Muscle layer of duodenum (tissue), 2 donors: ENCODE results near the gene HSPA6.
"Not testable (repeated sequence)": the region's sequence is repeated elsewhere in the genome, so short reads cannot be mapped to it uniquely, and the experiment has no call there.

ENCODE experiments used
- H3K27ac ChIP-seq: one replicate; pipeline ENCODE4 v1.7.0; 2013; ENCODE audit warnings: mild to moderate bottlenecking, low read length
- H3K27me3 ChIP-seq: one replicate; pipeline ENCODE4 v1.7.0; 2013; ENCODE audit warnings: low read depth, mild to moderate bottlenecking, control low read depth, low read length
- H3K36me3 ChIP-seq, 2 donors: one replicate each; pipeline ENCODE4 v1.7.0; 2013; ENCODE audit warnings: low read length in 2 of 2, control low read depth in 1 of 2, mild to moderate bottlenecking in 1 of 2; ENCODE audit not compliant: insufficient read depth in 2 of 2, control insufficient read depth in 1 of 2
- H3K4me1 ChIP-seq, 2 donors: one replicate each; pipeline ENCODE4 v1.7.0; 2013; ENCODE audit warnings: low read length in 2 of 2, mild to moderate bottlenecking in 2 of 2, control low read depth in 1 of 2, moderate library complexity in 1 of 2; ENCODE audit not compliant: insufficient read depth in 2 of 2, control insufficient read depth in 1 of 2
- H3K4me3 ChIP-seq, 2 donors: one replicate each; pipeline ENCODE4 v1.7.0; 2013; ENCODE audit warnings: low read length in 2 of 2, low read depth in 1 of 2, mild to moderate bottlenecking in 1 of 2
- H3K9me3 ChIP-seq, 2 donors: one replicate each; pipeline ENCODE4 v1.7.0; 2013; ENCODE audit warnings: low read length in 2 of 2, control low read depth in 1 of 2, mild to moderate bottlenecking in 1 of 2; ENCODE audit not compliant: control insufficient read depth in 1 of 2
- donor health status: healthy.

HSPA6 gene

GRCh38 chr1:161525918-161526317 is 1.6 kb downstream of the HSPA6 start:
- not testable (repeated sequence) for H3K27me3 ChIP-seq, H3K36me3 ChIP-seq, H3K9me3 ChIP-seq, H3K27ac ChIP-seq, H3K4me1 ChIP-seq, H3K4me3 ChIP-seq

- H3K27me3 ChIP-seq, H3K36me3 ChIP-seq, H3K27ac ChIP-seq, H3K9me3 ChIP-seq, H3K4me3 ChIP-seq, H3K4me1 ChIP-seq: not testable (repeated sequence)
These were observed 4.2 kb downstream of the HSPA6 start for GRCh38 chr1:161528550-161528949.

DNA sequence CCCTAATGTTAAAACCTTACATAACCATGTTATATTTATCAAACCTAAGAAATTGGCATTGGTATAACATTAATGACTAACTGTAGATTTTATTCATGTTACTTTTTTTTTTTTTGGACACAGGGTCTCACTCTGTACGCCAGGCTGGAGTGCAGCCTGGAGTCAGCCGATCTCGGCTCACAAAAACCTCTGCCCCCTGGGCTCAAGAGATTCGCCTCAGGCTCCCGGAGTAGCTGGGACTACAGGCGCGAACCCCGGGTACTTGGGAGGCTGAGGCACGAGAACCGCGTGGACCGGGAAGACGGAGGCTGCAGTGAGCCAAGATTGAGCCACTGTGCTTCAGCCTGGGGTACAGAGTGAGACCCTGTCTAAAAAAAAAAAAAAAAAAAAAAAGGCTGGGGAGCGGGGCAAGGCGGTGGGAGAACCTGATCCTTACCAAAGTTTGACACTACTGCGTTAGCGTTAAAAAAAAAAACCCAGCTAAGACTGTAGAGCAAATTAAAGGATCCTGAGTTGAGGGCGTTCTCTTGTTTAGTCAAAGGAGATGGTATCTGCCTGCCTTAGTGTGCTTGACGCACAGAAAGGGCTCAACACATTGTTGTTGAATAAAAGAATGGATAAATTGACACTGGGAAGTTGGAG is 5.2 kb downstream of the HSPA6 start:
- not testable (repeated sequence) for H3K9me3 ChIP-seq, H3K36me3 ChIP-seq, H3K27ac ChIP-seq, H3K27me3 ChIP-seq, H3K4me1 ChIP-seq
- peak overlapping the region in 1 of 2 donors; percentile 71 for H3K4me3 ChIP-seq

DNA sequence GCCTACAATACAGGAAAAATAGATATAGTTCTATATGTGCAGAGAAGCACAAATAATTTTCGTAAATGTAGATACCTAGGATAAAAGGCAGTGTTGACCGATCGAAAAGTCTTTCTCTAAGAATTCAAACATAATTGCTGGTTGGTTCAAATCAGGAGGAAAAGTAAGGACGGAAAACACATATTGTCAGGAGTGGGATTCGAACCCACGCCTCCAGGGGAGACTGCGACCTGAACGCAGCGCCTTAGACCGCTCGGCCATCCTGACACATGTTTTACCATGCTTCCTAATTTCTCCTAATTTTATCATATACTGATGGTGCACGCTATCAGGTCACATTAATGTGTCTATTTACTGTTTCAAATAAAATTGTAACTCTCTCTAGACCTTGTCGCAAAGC is 5.8 kb downstream of the HSPA6 start:
- H3K27me3 ChIP-seq, H3K9me3 ChIP-seq, H3K4me1 ChIP-seq, H3K27ac ChIP-seq, H3K36me3 ChIP-seq: not testable (repeated sequence)
- peak overlapping the region; percentile 63 to 71 for H3K4me3 ChIP-seq

- H3K36me3 ChIP-seq, H3K4me1 ChIP-seq, H3K9me3 ChIP-seq, H3K27me3 ChIP-seq: not testable (repeated sequence)
- peak overlapping the region; percentile 63 to 71 for H3K4me3 ChIP-seq
- peak overlapping the region; percentile 82 for H3K27ac ChIP-seq
These were observed 6.6 kb downstream of the HSPA6 start for GRCh38 chr1:161530671-161531641.

GRCh38 chr1:161531986-161532643 is 7.8 kb downstream of the HSPA6 start:
- H3K4me1 ChIP-seq: peaks cover 0 to 10% of the 10 kb centered on the region in 2 donors
- no peak overlapping the region for H3K27ac ChIP-seq
- H3K9me3 ChIP-seq: no peaks in the 10 kb centered on the region
- H3K27me3 ChIP-seq: no peaks in the 10 kb centered on the region
- no peaks in the 10 kb centered on the region for H3K36me3 ChIP-seq
- H3K4me3 ChIP-seq: peak overlapping the region in 1 of 2 donors; percentile 24

DNA sequence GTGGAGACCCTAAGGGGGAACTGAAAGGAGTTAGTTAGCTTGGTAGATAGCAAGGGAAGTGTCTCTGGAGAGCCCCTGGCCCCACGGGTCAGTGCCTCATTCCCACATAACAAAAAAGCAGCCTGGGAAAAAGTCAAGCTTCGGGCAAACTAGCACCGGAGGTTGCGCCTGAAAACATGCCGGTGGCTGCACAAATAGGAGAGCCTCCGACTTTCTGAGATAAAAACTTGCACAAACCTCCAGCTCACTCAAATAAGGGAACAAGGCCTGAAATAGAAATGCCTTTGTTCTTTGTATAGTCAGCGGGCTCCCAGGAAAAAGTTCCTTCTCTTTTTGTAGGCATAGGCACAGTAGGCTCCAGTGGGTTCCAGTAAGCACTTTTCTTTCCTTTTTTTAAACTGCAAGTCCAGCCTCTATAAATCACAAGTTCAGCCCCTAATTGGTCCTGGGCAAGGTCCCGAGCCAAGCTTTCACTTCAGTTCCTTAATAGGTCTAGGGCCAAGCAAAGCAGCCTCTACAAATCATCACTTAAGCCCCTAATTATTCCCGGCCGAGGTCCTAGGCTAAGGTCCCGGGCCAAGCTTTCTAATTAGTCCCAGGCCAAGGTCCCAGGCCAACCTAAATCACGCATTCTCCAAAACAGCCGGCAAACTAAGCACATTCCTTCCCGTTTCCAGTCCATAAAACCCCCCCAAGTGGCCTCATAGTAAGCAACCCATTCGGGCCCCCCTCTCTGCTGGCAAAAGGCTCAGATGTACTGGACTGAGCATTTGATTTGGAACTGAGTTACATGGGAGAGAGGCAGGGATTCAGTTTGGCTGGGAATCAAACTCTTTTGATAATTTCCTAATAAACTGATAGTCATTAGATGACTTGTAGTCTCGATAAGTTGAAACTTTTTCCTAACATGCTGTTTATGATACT is 8.6 kb downstream of the HSPA6 start:
- H3K4me3 ChIP-seq: peak overlapping the region in 1 of 2 donors; percentile 24
- not testable (repeated sequence) for H3K4me1 ChIP-seq, H3K9me3 ChIP-seq, H3K27ac ChIP-seq, H3K36me3 ChIP-seq, H3K27me3 ChIP-seq

DNA sequence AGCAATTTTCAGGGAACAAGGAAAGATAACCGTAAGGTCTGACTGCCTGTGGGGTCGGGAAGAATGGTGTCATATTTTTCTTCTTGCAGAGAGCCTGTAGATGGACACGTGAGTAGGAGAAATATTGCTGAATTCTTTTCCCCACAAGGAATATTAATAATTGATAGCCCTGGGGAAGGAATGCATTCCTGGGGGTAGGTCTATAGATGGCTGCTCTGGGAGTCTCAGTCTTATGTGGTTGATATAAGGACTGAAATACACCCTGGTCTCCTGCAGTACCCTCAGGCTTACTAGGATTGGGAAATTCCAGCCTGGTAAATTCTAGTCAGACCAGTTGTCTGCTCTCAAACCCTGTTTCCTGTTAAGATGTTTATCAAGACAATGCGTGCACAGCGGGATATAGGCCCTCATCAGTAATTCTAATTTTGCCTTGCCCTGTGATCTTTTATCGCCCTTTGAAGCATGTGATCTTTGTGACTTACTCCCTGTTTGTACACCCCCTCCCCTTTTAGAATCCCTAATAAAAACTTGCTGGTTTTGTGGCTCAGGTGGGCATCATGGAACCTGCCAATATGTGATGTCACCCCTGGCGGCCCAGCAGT is 12.8 kb downstream of the HSPA6 start:
- not testable (repeated sequence) for H3K9me3 ChIP-seq, H3K36me3 ChIP-seq, H3K27me3 ChIP-seq, H3K4me3 ChIP-seq, H3K4me1 ChIP-seq, H3K27ac ChIP-seq

- H3K27ac ChIP-seq, H3K9me3 ChIP-seq, H3K4me3 ChIP-seq, H3K36me3 ChIP-seq, H3K4me1 ChIP-seq, H3K27me3 ChIP-seq: not testable (repeated sequence)
These were observed 14.7 kb downstream of the HSPA6 start for GRCh38 chr1:161538925-161539479.

- not testable (repeated sequence) for H3K27me3 ChIP-seq, H3K9me3 ChIP-seq, H3K4me1 ChIP-seq, H3K27ac ChIP-seq, H3K36me3 ChIP-seq
- peak overlapping the region; percentile 57 to 64 for H3K4me3 ChIP-seq
These were observed 15.6 kb downstream of the HSPA6 start for GRCh38 chr1:161539731-161540569.
